ENCODE measurements around the gene RGS17. TPM values are rescaled to one million over a fixed set of nuclear protein-coding genes. Genes with fewer than 3 reads are reported as not detected.

RGS17 gene
- total and polyA plus RNA-seq, 2 of the 13 experiments (the other 11 are each of a cell fraction or from before 2014, with no cell fraction given) = 0.04 TPM; not detected in 1

DNA sequence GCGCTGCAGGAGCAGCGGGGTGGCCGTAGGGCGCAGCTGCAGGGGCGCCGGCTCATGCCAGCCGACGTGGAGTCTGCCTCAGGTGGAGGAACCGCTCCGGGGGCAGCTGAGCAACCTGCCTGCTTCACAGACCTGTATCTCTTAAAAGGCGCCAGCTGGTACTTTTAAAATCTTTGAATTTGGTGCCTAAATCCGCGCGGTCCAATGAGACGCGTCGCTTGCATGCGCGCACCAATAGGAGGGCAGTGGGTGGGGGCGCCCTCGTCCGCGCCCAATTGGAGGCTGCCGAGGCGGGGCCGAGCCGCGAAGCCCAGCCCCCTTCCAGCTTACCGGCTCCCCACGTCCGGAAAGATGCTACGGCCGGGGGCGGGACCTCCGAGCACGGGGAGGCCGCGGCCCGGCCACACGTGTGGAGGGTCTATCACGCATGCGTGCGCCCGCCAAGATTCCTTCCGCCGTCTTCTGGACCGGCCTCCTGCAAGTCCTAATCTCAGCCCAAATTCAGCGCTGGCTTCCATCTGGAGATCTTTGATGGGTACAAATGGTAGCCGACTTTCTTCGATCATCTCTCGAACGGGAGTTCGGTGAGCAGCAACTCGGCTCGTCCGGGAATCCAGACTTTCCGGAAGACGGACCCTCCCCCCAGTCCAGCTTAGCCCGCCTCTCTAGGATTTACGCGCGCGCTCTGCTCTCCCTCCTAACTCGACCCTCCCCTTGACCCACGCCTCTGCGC, 148.0 kb downstream of the RGS17 start, which contains the start of gene FBXO5 (continued):
- 0 out of 2 replicates have a peak, but pooled peaks have one; percentile 21 for TF ChIP-seq ZMAT3 (CRISPR knock-in tag; conservative IDR thresholded peaks at IDR 0.05)
- no peak for TF ChIP-seq SMAD9 (CRISPR knock-in tag; IDR thresholded peaks at IDR 0.05)
- TF ChIP-seq, protein P1, sequence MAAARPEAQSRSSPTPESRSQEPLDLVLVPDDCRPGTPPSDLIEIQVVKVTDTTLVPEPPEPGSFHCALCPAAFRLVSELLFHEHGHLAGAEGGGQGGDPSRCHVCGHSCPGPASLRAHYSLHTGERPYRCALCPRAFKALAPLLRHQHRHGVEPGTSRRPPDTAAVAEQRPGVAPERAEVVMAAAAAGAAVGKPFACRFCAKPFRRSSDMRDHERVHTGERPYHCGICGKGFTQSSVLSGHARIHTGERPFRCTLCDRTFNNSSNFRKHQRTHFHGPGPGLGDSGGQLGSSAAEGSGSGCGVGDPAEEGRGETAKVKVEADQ (CRISPR knock-in tag; IDR thresholded peaks at IDR 0.05; ENCODE audit: borderline replicate concordance) = no peak; the same call in 1 of the 2 replicates
- TF ChIP-seq MZF1 (CRISPR knock-in tag; IDR thresholded peaks at IDR 0.05; ENCODE audit: borderline replicate concordance) = no peak
- TF ChIP-seq ZFP1 (CRISPR knock-in tag; IDR thresholded peaks at IDR 0.05) = no peak; the same call in 1 of the 2 replicates
- TF ChIP-seq JUN (CRISPR knock-in tag; IDR thresholded peaks at IDR 0.05) = no peak
- no peak for TF ChIP-seq NFATC3 (CRISPR knock-in tag; IDR thresholded peaks at IDR 0.05)
- TF ChIP-seq CREM (IDR thresholded peaks at IDR 0.05) = peak; percentile 51
- no peak; the same call in 1 of the 2 replicates for TF ChIP-seq CREM (CRISPR knock-in tag; IDR thresholded peaks at IDR 0.05)
- TF ChIP-seq ZNF546 (CRISPR knock-in tag; conservative IDR thresholded peaks at IDR 0.05) = no peak; the same call in 1 of the 2 replicates
- TF ChIP-seq U2AF1 (optimal IDR thresholded peaks at IDR 0.05; ENCODE audit: low read depth, low read length) = no peak
- 0 out of 2 replicates have a peak, but pooled peaks have one; percentile 31 for TF ChIP-seq CEBPG (CRISPR knock-in tag; IDR thresholded peaks at IDR 0.05)
- no peak for TF ChIP-seq ZNF10 (CRISPR knock-in tag; IDR thresholded peaks at IDR 0.05; ENCODE audit: borderline replicate concordance, low read depth)
- peak; percentile 91; the same call in 1 of the 2 replicates for TF ChIP-seq MYNN (CRISPR knock-in tag; IDR thresholded peaks at IDR 0.05; ENCODE audit: low read depth)
- TF ChIP-seq, protein P2, sequence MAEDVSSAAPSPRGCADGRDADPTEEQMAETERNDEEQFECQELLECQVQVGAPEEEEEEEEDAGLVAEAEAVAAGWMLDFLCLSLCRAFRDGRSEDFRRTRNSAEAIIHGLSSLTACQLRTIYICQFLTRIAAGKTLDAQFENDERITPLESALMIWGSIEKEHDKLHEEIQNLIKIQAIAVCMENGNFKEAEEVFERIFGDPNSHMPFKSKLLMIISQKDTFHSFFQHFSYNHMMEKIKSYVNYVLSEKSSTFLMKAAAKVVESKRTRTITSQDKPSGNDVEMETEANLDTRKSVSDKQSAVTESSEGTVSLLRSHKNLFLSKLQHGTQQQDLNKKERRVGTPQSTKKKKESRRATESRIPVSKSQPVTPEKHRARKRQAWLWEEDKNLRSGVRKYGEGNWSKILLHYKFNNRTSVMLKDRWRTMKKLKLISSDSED (CRISPR knock-in tag; IDR thresholded peaks at IDR 0.05) = peak; percentile 82; the same call in 1 of the 2 replicates
- TF ChIP-seq, protein P3, sequence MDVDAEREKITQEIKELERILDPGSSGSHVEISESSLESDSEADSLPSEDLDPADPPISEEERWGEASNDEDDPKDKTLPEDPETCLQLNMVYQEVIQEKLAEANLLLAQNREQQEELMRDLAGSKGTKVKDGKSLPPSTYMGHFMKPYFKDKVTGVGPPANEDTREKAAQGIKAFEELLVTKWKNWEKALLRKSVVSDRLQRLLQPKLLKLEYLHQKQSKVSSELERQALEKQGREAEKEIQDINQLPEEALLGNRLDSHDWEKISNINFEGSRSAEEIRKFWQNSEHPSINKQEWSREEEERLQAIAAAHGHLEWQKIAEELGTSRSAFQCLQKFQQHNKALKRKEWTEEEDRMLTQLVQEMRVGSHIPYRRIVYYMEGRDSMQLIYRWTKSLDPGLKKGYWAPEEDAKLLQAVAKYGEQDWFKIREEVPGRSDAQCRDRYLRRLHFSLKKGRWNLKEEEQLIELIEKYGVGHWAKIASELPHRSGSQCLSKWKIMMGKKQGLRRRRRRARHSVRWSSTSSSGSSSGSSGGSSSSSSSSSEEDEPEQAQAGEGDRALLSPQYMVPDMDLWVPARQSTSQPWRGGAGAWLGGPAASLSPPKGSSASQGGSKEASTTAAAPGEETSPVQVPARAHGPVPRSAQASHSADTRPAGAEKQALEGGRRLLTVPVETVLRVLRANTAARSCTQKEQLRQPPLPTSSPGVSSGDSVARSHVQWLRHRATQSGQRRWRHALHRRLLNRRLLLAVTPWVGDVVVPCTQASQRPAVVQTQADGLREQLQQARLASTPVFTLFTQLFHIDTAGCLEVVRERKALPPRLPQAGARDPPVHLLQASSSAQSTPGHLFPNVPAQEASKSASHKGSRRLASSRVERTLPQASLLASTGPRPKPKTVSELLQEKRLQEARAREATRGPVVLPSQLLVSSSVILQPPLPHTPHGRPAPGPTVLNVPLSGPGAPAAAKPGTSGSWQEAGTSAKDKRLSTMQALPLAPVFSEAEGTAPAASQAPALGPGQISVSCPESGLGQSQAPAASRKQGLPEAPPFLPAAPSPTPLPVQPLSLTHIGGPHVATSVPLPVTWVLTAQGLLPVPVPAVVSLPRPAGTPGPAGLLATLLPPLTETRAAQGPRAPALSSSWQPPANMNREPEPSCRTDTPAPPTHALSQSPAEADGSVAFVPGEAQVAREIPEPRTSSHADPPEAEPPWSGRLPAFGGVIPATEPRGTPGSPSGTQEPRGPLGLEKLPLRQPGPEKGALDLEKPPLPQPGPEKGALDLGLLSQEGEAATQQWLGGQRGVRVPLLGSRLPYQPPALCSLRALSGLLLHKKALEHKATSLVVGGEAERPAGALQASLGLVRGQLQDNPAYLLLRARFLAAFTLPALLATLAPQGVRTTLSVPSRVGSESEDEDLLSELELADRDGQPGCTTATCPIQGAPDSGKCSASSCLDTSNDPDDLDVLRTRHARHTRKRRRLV (CRISPR knock-in tag; IDR thresholded peaks at IDR 0.05) = peak; percentile 55; the same call in 1 of the 2 replicates
- TF ChIP-seq GFI1 (CRISPR knock-in tag; IDR thresholded peaks at IDR 0.05; ENCODE audit: borderline replicate concordance) = peak; percentile 92
- no peak for TF ChIP-seq ZNF296 (CRISPR knock-in tag; conservative IDR thresholded peaks at IDR 0.05)
- peak; percentile 100 for TF ChIP-seq NFYB (CRISPR knock-in tag; IDR thresholded peaks at IDR 0.05)
- no peak; the same call in none of the 2 replicates for TF ChIP-seq TMF1 (CRISPR knock-in tag; IDR thresholded peaks at IDR 0.05; ENCODE audit: low read depth)
- peak; percentile 95 for TF ChIP-seq PHF8 (CRISPR knock-in tag; IDR thresholded peaks at IDR 0.05)
- TF ChIP-seq ATAD3A (CRISPR knock-in tag; IDR thresholded peaks at IDR 0.05) = no peak
- TF ChIP-seq MED8 (CRISPR knock-in tag; IDR thresholded peaks at IDR 0.05; ENCODE audit: insufficient replicate concordance) = no peak
- TF ChIP-seq ARID2 (CRISPR knock-in tag; IDR thresholded peaks at IDR 0.05; ENCODE audit: borderline replicate concordance) = 0 out of 2 replicates have a peak, but pooled peaks have one; percentile 70
- TF ChIP-seq NCOR1 (IDR thresholded peaks at IDR 0.05; ENCODE audit: borderline replicate concordance, low read length) = no peak; the same call in 1 of the 2 replicates
